H1 (cell line): ENCODE results near the gene ZBTB22. TPM values are rescaled to one million over a fixed set of nuclear protein-coding genes. Genes with fewer than 3 reads are reported as not detected.

Experiments
- BCL11A ChIP-seq, 2 experiments: IDR thresholded peaks; one replicate each; pipeline ENCODE4 v1.6.1; 2011; ENCODE audit warnings: low read depth in 2 of 2, low read length in 2 of 2, mild to moderate bottlenecking in 2 of 2
- BRCA1 ChIP-seq: IDR thresholded peaks from 2 replicates; pipeline ENCODE4 v1.6.1; 2012; ENCODE audit warnings: low read depth, low read length, improper control_type of control experiment
- CBX5 ChIP-seq: fragments of 300-800, 300-1000 bp; sonication (generic); IDR thresholded peaks from 2 replicates; pipeline ENCODE4 v1.7.1; 2016; ENCODE audit warnings: antibody characterized with exemption, low read length, low read depth
- CEBPB ChIP-seq: IDR thresholded peaks from 2 replicates; pipeline ENCODE4 v1.6.1; 2012; ENCODE audit warnings: low read depth, low read length
- EP300 ChIP-seq, 2 experiments: IDR thresholded peaks; 1 replicate in 1 of 2; 2 replicates in 1 of 2; pipeline ENCODE4 v1.6.1; 2011 to 2012; ENCODE audit warnings: low read depth in 2 of 2, low read length in 2 of 2, mild to moderate bottlenecking in 2 of 2, borderline replicate concordance in 1 of 2, inconsistent platforms in 1 of 2, moderate library complexity in 1 of 2
- JUN ChIP-seq: IDR thresholded peaks from 2 replicates; pipeline ENCODE4 v1.6.1; 2011; ENCODE audit warnings: low read depth, mild to moderate bottlenecking, improper control_type of control experiment, low read length
- YY1 ChIP-seq: IDR thresholded peaks from 2 replicates; pipeline ENCODE4 v1.6.1; 2011; ENCODE audit warnings: low read depth, mild to moderate bottlenecking, low read length
- polyA plus RNA-seq, 7 experiments: library from polyadenylated mRNA; depleted of rRNA in 3 of 7; stranded (reverse) in 5 of 7; unstranded in 2 of 7; fragments of >200 nt in 5 of 7; fragments of 200-250 nt in 2 of 7; gene quantifications; 1 replicate in 5 of 7; 2 replicates in 1 of 7; 4 replicates in 1 of 7; pipeline versions ENCODE4 v1.2.1 to v1.2.3, GENCODE V29; 2011 to 2013; ENCODE audit warnings: missing spikeins in 2 of 7, mixed read lengths in 2 of 7
- total RNA-seq: library from RNA; stranded (reverse); fragmentation: NEBNext Ultra II Directional; extraction: Animal tissue kit (Norgen Biotek cat#: 25700); gene quantifications from 2 replicates; pipeline ENCODE4 v1.2.1, GENCODE V29; 2021
- TF ChIP-seq, protein P1 (sequence below): IDR thresholded peaks from 2 replicates; pipeline ENCODE4 v1.6.1; 2012; ENCODE audit warnings: low read length, inconsistent platforms
- TF ChIP-seq, protein P2 (sequence below): fragments of 300-600 bp; sonication (generic); IDR thresholded peaks from 2 replicates; pipeline ENCODE4 v1.7.1; 2012; ENCODE audit warnings: low read length, moderate library complexity, mild to moderate bottlenecking, inconsistent platforms; ENCODE audit not compliant: insufficient replicate concordance

Gene ZBTB22
- total and polyA plus RNA-seq, 2 of the 8 experiments (the other 6 are each of a cell fraction or from before 2014, with no cell fraction given), result 7.4 to 9.9 TPM

- TF ChIP-seq CBX5 (no peak), CEBPB (no peak), YY1 (no peak; the same call in 1 of the 2 replicates), BRCA1 (no peak), BCL11A (IDR thresholded peaks at IDR 0.05; ENCODE audit: low read depth in 2 of 2, low read length in 2 of 2) (no peak), JUN (no peak), EP300 (IDR thresholded peaks at IDR 0.05; ENCODE audit: borderline replicate concordance in 1 of 2, low read depth in 2 of 2, low read length in 2 of 2) (no peak)
- TF ChIP-seq, protein P1, sequence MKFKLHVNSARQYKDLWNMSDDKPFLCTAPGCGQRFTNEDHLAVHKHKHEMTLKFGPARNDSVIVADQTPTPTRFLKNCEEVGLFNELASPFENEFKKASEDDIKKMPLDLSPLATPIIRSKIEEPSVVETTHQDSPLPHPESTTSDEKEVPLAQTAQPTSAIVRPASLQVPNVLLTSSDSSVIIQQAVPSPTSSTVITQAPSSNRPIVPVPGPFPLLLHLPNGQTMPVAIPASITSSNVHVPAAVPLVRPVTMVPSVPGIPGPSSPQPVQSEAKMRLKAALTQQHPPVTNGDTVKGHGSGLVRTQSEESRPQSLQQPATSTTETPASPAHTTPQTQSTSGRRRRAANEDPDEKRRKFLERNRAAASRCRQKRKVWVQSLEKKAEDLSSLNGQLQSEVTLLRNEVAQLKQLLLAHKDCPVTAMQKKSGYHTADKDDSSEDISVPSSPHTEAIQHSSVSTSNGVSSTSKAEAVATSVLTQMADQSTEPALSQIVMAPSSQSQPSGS, result peak; percentile 67; the same call in 1 of the 2 replicates
- TF ChIP-seq, protein P2, sequence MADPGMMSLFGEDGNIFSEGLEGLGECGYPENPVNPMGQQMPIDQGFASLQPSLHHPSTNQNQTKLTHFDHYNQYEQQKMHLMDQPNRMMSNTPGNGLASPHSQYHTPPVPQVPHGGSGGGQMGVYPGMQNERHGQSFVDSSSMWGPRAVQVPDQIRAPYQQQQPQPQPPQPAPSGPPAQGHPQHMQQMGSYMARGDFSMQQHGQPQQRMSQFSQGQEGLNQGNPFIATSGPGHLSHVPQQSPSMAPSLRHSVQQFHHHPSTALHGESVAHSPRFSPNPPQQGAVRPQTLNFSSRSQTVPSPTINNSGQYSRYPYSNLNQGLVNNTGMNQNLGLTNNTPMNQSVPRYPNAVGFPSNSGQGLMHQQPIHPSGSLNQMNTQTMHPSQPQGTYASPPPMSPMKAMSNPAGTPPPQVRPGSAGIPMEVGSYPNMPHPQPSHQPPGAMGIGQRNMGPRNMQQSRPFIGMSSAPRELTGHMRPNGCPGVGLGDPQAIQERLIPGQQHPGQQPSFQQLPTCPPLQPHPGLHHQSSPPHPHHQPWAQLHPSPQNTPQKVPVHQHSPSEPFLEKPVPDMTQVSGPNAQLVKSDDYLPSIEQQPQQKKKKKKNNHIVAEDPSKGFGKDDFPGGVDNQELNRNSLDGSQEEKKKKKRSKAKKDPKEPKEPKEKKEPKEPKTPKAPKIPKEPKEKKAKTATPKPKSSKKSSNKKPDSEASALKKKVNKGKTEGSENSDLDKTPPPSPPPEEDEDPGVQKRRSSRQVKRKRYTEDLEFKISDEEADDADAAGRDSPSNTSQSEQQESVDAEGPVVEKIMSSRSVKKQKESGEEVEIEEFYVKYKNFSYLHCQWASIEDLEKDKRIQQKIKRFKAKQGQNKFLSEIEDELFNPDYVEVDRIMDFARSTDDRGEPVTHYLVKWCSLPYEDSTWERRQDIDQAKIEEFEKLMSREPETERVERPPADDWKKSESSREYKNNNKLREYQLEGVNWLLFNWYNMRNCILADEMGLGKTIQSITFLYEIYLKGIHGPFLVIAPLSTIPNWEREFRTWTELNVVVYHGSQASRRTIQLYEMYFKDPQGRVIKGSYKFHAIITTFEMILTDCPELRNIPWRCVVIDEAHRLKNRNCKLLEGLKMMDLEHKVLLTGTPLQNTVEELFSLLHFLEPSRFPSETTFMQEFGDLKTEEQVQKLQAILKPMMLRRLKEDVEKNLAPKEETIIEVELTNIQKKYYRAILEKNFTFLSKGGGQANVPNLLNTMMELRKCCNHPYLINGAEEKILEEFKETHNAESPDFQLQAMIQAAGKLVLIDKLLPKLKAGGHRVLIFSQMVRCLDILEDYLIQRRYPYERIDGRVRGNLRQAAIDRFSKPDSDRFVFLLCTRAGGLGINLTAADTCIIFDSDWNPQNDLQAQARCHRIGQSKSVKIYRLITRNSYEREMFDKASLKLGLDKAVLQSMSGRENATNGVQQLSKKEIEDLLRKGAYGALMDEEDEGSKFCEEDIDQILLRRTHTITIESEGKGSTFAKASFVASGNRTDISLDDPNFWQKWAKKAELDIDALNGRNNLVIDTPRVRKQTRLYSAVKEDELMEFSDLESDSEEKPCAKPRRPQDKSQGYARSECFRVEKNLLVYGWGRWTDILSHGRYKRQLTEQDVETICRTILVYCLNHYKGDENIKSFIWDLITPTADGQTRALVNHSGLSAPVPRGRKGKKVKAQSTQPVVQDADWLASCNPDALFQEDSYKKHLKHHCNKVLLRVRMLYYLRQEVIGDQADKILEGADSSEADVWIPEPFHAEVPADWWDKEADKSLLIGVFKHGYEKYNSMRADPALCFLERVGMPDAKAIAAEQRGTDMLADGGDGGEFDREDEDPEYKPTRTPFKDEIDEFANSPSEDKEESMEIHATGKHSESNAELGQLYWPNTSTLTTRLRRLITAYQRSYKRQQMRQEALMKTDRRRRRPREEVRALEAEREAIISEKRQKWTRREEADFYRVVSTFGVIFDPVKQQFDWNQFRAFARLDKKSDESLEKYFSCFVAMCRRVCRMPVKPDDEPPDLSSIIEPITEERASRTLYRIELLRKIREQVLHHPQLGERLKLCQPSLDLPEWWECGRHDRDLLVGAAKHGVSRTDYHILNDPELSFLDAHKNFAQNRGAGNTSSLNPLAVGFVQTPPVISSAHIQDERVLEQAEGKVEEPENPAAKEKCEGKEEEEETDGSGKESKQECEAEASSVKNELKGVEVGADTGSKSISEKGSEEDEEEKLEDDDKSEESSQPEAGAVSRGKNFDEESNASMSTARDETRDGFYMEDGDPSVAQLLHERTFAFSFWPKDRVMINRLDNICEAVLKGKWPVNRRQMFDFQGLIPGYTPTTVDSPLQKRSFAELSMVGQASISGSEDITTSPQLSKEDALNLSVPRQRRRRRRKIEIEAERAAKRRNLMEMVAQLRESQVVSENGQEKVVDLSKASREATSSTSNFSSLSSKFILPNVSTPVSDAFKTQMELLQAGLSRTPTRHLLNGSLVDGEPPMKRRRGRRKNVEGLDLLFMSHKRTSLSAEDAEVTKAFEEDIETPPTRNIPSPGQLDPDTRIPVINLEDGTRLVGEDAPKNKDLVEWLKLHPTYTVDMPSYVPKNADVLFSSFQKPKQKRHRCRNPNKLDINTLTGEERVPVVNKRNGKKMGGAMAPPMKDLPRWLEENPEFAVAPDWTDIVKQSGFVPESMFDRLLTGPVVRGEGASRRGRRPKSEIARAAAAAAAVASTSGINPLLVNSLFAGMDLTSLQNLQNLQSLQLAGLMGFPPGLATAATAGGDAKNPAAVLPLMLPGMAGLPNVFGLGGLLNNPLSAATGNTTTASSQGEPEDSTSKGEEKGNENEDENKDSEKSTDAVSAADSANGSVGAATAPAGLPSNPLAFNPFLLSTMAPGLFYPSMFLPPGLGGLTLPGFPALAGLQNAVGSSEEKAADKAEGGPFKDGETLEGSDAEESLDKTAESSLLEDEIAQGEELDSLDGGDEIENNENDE, result no peak
These were observed 18.2 kb downstream of the ZBTB22 start (continued) for GRCh38 chr6:33299237-33299944.
